Fibroblast of lung (primary cell): ENCODE data around the gene SOSTDC1.

Experiments used
- EZH2 ChIP-seq: IDR thresholded peaks from 2 replicates; pipeline ENCODE4 v1.5.1; 2012; ENCODE audit warnings: low read length, control low read depth, mild to moderate bottlenecking; ENCODE audit errors: missing control alignments
- TF ChIP-seq, protein P1 (sequence below), 2 donors: IDR thresholded peaks in 1 of 2; conservative IDR thresholded peaks in 1 of 2; 1 replicate in 1 of 2; 2 replicates in 1 of 2; pipeline ENCODE4 v1.5.1; 2011 to 2012; ENCODE audit warnings: low read length in 2 of 2, control low read depth in 1 of 2, inconsistent platforms in 1 of 2, low read depth in 1 of 2, mild to moderate bottlenecking in 1 of 2

DNA sequence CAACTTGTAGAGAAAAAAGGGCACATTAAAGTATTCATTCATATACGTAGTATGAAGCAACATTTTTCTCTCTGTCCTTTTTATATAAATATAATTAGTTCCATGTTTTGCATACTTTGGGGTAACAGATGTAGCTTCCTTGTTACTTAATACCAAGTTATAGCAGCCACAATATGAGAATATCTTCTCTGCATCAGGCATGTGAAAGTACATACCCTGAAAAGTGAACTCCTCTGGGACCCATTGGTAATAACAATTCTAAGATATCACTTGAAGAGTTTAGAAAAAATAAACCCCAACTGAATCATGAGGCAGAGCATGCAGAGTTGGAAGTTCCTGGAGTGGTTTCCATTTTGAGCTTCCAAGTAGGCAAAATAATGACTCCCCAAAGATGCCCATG, 41.8 kb downstream of the SOSTDC1 start:
- TF ChIP-seq, protein P1, sequence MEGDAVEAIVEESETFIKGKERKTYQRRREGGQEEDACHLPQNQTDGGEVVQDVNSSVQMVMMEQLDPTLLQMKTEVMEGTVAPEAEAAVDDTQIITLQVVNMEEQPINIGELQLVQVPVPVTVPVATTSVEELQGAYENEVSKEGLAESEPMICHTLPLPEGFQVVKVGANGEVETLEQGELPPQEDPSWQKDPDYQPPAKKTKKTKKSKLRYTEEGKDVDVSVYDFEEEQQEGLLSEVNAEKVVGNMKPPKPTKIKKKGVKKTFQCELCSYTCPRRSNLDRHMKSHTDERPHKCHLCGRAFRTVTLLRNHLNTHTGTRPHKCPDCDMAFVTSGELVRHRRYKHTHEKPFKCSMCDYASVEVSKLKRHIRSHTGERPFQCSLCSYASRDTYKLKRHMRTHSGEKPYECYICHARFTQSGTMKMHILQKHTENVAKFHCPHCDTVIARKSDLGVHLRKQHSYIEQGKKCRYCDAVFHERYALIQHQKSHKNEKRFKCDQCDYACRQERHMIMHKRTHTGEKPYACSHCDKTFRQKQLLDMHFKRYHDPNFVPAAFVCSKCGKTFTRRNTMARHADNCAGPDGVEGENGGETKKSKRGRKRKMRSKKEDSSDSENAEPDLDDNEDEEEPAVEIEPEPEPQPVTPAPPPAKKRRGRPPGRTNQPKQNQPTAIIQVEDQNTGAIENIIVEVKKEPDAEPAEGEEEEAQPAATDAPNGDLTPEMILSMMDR (conservative IDR thresholded peaks at IDR 0.05 in 1 of 2, IDR thresholded peaks at IDR 0.05 in 1 of 2; ENCODE audit: low read depth in 1 of 2, low read length in 2 of 2) = no peak
- no peak for TF ChIP-seq EZH2
